Vagina (tissue), 2 donors: ENCODE measurements around the gene ABO. TPM values are rescaled to one million over a fixed set of nuclear protein-coding genes. Genes with fewer than 3 reads are reported as not detected.
A peak's percentile ranks its signal among the peaks of the same experiment; 100 is the strongest.
"Not testable (repeated sequence)": the region's sequence is repeated elsewhere in the genome, so short reads cannot be mapped to it uniquely, and the experiment has no call there.

ENCODE experiments used
- DNase-seq, 2 donors: peaks; one replicate each; pipeline ENCODE4 v3.0.0-alpha.2; 2017; ENCODE audit errors: extremely low spot score in 2 of 2
- H3K27ac ChIP-seq: fragments of 200-600 bp; sonication (generic); one replicate; pipeline ENCODE4 v1.5.1; 2019
- H3K27me3 ChIP-seq: fragments of 200-600 bp; sonication (generic); one replicate; pipeline ENCODE4 v1.5.1; 2019
- H3K36me3 ChIP-seq, 2 donors: fragments of 200-600 bp; sonication (generic); one replicate each; pipeline ENCODE4 v1.5.1; 2017 to 2019
- H3K4me1 ChIP-seq: fragments of 200-600 bp; sonication (generic); one replicate; pipeline ENCODE4 v1.5.1; 2019
- H3K4me3 ChIP-seq, 2 donors: fragments of 200-600 bp; sonication (generic); 1 replicate in 1 of 2; 2 replicates in 1 of 2; pipeline ENCODE4 v1.5.1; 2016 to 2019
- H3K9me3 ChIP-seq: fragments of 200-600 bp; sonication (generic); one replicate; pipeline ENCODE4 v1.5.1; 2019
- CTCF ChIP-seq, 3 experiments: fragments of 450-650 bp in 2 of 3; fragments of 200-600 bp in 1 of 3; sonication (generic) in 1 of 3; IDR thresholded peaks; one replicate each; pipeline ENCODE4 v1.5.1; 2017 to 2019; ENCODE audit warnings: antibody characterized with exemption in 3 of 3, mild to moderate bottlenecking in 2 of 3, moderate library complexity in 2 of 3
- POLR2A ChIP-seq, 2 donors: fragments of 450-650 bp; IDR thresholded peaks; one replicate each; pipeline ENCODE4 v1.6.1; 2017; ENCODE audit warnings: antibody characterized with exemption in 2 of 2, mild to moderate bottlenecking in 2 of 2, moderate library complexity in 2 of 2
- POLR2AphosphoS5 ChIP-seq, 2 donors: sonication (generic); formaldehyde crosslinking; IDR thresholded peaks; one replicate each; pipeline ENCODE4 v1.9.0; 2017; ENCODE audit warnings: antibody characterized with exemption in 2 of 2, mild to moderate bottlenecking in 2 of 2, low read depth in 1 of 2; ENCODE audit not compliant: insufficient read depth in 1 of 2
- intact Hi-C: fragments of 100-400 bp; cut with DNase I; formaldehyde crosslinking; loops from one replicate; pipeline ENCODE4 v1.15.1; 2023
- small RNA-seq: library from RNA; depleted of rRNA; stranded (forward); fragments of <200 nt; gene quantifications from one replicate; pipeline ENCODE3, GENCODE V24; 2016
- total RNA-seq: library from RNA; depleted of rRNA; stranded (reverse); fragments of >200 nt; gene quantifications from one replicate; pipeline ENCODE4 v1.2.3, GENCODE V29; 2016

Gene ABO
- total RNA-seq, 1 donor from 2014 or later = 17.2 TPM

GRCh38 chr9:133207021-133207531 lies 67.9 kb downstream of the ABO start:
- H3K9me3 ChIP-seq = no peaks in the 10 kb centered on the region
- intact Hi-C loops = no loop called here
- no peaks in the 10 kb centered on the region for H3K27me3 ChIP-seq
- TF ChIP-seq POLR2AphosphoS5 (IDR thresholded peaks at IDR 0.05; ENCODE audit: insufficient read depth in 1 of 2, low read depth in 1 of 2) (no peak), CTCF (IDR thresholded peaks at IDR 0.05) (no peak), POLR2A (IDR thresholded peaks at IDR 0.05) (no peak)
- peak in 1 of 2 donors; percentile 90 for DNase-seq
- H3K4me3 ChIP-seq = no peak overlapping the region
- H3K27ac ChIP-seq = no peak overlapping the region
- H3K36me3 ChIP-seq = no peaks in the 10 kb centered on the region
- H3K4me1 ChIP-seq = no peaks in the 10 kb centered on the region

DNA sequence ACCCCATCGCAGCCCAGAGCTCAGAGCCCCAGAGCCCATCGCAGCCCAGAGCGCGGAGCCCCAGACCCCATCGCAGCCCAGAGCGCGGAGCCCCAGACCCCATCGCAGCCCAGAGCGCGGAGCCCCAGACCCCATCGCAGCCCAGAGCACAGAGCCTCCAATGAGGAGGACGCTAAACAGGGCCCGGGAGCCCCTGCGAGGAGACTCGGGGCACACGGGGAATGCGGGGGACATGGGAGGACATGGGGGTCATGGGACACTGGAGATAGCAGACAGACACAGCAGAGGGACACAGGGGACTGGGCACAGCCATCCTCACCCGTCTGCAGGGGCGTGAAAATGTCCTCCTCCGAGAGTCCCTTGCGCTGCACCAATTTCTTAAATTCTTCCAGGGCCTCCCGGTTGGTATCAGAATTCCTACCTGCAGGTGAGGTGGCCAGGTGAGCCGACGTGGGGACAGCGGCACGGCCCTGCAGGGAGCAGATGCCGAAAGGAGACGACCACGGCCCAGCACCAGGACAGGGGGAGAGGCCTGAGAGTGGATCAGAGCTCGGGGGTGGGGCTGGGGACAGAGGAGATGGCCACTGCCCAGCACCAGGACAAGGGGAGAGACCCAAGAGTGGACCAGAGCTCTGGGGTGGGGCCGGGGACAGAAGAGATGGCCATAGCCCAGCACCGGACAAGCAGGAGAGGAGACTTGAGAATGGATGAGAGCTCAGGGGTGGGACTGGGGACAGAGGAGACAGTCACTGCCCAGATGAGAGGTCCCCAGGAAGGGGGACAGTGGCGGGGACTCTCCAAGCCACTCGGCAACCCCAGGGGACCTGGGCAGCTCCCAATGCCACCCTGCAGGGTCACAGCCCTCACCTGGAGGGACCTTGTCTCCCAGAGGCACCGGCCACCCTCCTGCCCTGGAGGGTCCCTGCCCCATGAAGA lies 68.7 kb downstream of the ABO start:
- no peak overlapping the region for H3K4me3 ChIP-seq
- peak in 1 of 2 donors; percentile 93 for DNase-seq
- TF ChIP-seq CTCF (IDR thresholded peaks at IDR 0.05) (no peak), POLR2A (IDR thresholded peaks at IDR 0.05) (no peak), POLR2AphosphoS5 (IDR thresholded peaks at IDR 0.05; ENCODE audit: insufficient read depth in 1 of 2, low read depth in 1 of 2) (no peak)
- intact Hi-C loops = no loop called here
- no peaks in the 10 kb centered on the region for H3K36me3 ChIP-seq
- no peaks in the 10 kb centered on the region for H3K27me3 ChIP-seq
- H3K27ac ChIP-seq = no peak overlapping the region
- H3K4me1 ChIP-seq = no peaks in the 10 kb centered on the region
- H3K9me3 ChIP-seq = no peaks in the 10 kb centered on the region

DNA sequence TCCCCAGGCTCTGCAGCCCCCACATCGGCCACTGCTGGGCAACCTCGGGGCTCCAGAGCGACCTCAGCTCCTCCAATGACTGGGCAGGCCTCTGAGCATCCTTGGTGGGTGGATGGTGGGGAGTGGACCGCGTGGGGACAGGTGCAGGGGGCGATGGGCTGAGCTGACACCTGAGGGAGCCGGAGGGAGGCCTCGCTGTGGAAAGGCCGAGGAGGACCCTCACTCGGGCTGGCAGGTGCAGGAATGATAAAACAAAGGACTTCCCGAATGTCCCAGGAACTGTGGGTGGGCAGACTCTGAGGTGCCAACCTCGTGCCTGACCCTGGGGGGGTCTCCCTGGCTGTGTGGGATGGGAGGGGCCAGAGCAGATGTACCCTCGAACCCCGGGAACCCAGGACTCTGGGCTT lies 69.5 kb downstream of the ABO start:
- peak in 1 of 2 donors; percentile 90 for DNase-seq
- H3K27ac ChIP-seq, H3K4me3 ChIP-seq, H3K4me1 ChIP-seq, intact Hi-C loops, H3K9me3 ChIP-seq, H3K36me3 ChIP-seq, H3K27me3 ChIP-seq: not testable (repeated sequence)

Small RNA genes within 50 kb of the gene (small RNA-seq; reads per million reads assigned to genes)
- not detected for gene RF00019

Other genes with a start within 250 kb of the ABO start
- 53.8 TPM for gene GTF3C5, start 244.2 kb downstream of the ABO start, total RNA-seq
- gene CEL, start 213.2 kb downstream of the ABO start, total RNA-seq = 0.74 TPM
- gene RALGDS, start 154.0 kb downstream of the ABO start, total RNA-seq = 85.0 TPM
- 27.0 TPM for gene GBGT1, start 111.3 kb downstream of the ABO start, total RNA-seq
- gene OBP2B, start 66.0 kb downstream of the ABO start, total RNA-seq = not detected
- 12.8 TPM for gene SURF6, start 61.0 kb upstream of the ABO start, total RNA-seq
- gene MED22, start 72.9 kb upstream of the ABO start, total RNA-seq = 32.9 TPM
- 1,889 TPM for gene RPL7A, start 73.0 kb upstream of the ABO start, total RNA-seq
- gene SURF1, start 81.3 kb upstream of the ABO start, total RNA-seq = 31.2 TPM
- gene SURF2, start 81.3 kb upstream of the ABO start, total RNA-seq = 19.9 TPM
- 112 TPM for gene SURF4, start 100.9 kb upstream of the ABO start, total RNA-seq
- gene STKLD1, start 101.2 kb upstream of the ABO start, total RNA-seq = not detected
- gene REXO4, start 142.8 kb upstream of the ABO start, total RNA-seq = 17.2 TPM
- 2.0 TPM for gene ADAMTS13, start 147.2 kb upstream of the ABO start, total RNA-seq
- gene CACFD1, start 184.8 kb upstream of the ABO start, total RNA-seq = 9.1 TPM
- gene SLC2A6, start 203.9 kb upstream of the ABO start, total RNA-seq = 3.7 TPM
- gene MYMK, start 249.8 kb upstream of the ABO start, total RNA-seq = not detected